SH-SY5Y (cell line): ENCODE results near the gene EMC9.

Experiments used
- GATA2 ChIP-seq: IDR thresholded peaks from 2 replicates; pipeline ENCODE4 v1.6.1; 2011; ENCODE audit warnings: mild to moderate bottlenecking, low read depth, low read length
- GATA3 ChIP-seq: IDR thresholded peaks from 2 replicates; pipeline ENCODE4 v1.6.1; 2011; ENCODE audit warnings: low read depth, mild to moderate bottlenecking, low read length, moderate library complexity

DNA sequence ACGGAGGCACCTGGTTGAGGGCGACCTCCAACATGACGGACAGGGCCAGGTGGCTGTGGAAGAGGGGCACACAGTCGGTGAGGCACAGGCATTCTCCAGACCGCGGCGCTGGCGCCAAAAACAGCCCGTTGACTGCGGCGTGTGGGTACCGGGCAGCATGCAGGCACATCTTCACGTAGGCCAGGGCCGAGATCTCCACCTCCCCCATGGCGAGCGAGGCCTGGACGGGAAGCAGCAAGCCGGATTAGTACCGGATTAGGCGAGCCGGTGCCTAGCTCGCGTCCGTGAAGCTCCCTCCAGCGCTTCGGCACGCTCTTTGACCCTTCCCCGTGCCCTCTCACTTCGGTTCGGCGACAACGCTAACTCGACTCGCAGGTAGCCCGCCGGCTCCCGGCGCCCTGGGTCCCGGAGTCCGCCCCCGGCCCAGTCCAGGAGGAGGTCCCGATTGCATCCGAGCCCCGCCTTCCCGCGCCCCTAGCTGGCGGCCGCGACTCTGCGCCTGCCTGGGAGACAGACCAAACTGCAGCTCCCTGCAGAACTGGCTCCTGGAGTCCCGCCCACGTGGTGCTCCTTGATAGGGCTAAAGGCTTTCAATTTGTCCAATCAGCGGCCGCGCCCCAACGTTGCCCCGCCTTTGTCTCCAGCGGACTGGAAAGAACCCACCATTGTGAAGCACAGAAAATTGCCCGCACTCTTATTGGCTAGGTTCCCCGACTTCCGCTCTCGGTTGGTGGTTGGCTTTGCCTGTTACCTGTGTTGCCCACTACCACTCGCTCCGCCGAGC lies at the start of gene EMC9:
- no peak for TF ChIP-seq GATA3
- TF ChIP-seq GATA2, result no peak
